GM12875 (cell line): ENCODE results near the gene CAPN2.

Experiments used
- H3K4me3 ChIP-seq: one replicate; pipeline ENCODE4 v1.5.1; 2011; ENCODE audit warnings: low read depth, low read length, control low read depth
- TF ChIP-seq, protein P1 (sequence below): IDR thresholded peaks from 2 replicates; pipeline ENCODE4 v1.5.1; 2011; ENCODE audit warnings: low read depth, mild to moderate bottlenecking, control low read depth, inconsistent platforms, low read length, moderate library complexity, borderline replicate concordance; ENCODE audit not compliant: insufficient read depth

The CAPN2 gene

DNA sequence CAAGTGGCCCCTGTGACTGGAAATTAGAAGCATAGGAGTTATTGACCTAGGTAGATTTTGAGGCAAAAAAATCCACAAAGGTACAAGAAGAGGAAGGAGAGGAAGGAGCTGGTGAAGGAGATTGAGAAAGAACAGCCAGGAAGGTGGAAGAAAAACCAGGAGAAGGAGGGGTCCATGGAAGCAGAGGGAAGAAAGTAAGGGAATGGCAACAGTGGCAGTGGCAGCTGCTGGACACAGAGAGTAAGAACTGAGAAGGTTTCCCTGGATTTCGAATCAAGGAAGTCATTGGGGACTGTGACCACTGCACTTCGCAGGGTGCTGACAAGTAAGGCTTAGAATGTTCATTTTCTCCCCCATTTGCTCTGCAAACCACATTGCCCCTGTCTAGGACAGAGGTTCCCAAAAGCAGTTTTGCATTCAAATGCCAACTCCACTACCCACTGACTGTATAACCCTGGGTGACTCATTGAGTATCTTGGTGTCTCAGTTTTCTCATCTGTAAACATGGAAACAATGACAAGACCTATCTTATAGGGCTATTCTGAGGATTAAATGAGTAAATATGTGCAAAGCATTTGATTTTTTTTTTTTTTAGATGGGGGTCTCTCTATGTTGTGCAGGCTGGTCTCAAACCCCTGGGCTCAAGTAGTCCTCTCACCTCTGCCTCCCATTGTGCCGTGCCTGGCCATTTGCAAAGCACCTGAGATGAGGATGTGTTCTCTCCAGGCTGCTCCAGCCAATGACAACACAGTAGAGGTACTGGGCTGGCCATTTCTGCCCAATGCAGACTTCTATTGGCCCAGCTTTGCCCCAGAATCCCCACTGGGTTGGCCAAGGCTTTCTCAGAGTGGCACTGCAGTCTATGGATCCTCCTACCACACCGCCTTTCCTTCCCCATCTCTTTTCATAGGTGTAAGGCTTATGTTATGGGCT lies 9.3 kb upstream of the CAPN2 start:
- TF ChIP-seq, protein P1, sequence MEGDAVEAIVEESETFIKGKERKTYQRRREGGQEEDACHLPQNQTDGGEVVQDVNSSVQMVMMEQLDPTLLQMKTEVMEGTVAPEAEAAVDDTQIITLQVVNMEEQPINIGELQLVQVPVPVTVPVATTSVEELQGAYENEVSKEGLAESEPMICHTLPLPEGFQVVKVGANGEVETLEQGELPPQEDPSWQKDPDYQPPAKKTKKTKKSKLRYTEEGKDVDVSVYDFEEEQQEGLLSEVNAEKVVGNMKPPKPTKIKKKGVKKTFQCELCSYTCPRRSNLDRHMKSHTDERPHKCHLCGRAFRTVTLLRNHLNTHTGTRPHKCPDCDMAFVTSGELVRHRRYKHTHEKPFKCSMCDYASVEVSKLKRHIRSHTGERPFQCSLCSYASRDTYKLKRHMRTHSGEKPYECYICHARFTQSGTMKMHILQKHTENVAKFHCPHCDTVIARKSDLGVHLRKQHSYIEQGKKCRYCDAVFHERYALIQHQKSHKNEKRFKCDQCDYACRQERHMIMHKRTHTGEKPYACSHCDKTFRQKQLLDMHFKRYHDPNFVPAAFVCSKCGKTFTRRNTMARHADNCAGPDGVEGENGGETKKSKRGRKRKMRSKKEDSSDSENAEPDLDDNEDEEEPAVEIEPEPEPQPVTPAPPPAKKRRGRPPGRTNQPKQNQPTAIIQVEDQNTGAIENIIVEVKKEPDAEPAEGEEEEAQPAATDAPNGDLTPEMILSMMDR: no peak
- no peak overlapping the region for H3K4me3 ChIP-seq

DNA sequence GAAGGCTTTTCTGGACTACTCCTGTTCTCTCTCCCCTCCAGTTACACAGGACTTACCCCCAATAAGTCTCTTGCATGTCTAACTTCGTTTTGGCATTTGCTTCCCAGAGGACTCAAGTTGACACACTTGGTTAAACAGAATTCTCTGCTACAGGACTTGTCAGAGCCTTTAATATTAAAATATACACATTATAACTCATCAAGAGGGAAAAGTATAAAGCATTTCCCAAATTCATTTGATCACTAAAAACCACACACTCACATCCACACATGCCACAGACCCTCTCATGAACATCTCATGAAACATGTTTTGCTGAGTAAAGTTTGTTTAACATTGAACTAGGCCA lies 8.7 kb upstream of the CAPN2 start:
- H3K4me3 ChIP-seq: no peak overlapping the region
- TF ChIP-seq, protein P1: no peak

DNA sequence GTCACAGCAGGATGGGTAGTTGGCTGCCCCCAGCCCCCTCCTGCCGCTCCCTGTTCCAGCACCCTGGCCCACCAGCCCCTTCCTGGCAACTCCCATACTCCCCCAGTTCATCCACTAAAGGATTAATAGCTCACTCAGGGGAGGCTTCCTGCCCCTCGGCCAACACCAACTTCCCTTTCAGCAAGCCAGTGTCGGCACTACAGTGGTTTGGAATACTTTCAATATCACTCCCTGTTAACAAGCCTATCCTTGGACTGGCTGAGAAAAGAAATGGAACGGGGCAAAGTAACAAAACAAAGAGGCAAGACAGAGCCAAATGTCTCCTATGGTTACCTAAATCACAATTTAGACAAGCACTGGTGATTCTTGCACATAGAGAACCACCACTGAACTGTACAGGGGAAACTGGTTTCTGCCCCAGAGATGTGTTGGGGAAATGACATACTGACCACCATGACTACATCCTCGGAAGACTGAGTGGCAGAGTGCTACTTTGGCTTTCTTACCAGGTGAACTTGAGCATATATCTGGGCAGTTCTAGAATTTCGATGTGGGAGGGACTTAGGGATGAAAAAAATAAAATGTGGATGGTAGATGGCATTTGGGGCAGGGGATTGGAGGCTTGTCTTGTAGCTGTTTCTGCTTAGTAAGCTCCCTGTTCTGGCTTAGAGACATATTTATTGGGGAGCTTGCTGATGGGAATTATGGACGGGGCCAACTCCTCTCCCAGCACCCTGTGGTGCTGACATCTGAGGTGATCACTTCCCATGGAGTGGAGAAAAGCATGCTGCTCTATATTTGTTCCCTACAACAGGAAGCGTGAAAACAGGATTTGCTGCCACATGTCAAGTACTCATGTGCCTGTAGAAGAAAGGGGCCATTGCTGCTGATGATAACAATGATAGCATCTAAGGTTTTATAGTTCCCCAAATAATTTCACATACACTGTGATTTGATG lies 7.1 kb upstream of the CAPN2 start:
- H3K4me3 ChIP-seq: no peak overlapping the region
- TF ChIP-seq, protein P1: no peak

DNA sequence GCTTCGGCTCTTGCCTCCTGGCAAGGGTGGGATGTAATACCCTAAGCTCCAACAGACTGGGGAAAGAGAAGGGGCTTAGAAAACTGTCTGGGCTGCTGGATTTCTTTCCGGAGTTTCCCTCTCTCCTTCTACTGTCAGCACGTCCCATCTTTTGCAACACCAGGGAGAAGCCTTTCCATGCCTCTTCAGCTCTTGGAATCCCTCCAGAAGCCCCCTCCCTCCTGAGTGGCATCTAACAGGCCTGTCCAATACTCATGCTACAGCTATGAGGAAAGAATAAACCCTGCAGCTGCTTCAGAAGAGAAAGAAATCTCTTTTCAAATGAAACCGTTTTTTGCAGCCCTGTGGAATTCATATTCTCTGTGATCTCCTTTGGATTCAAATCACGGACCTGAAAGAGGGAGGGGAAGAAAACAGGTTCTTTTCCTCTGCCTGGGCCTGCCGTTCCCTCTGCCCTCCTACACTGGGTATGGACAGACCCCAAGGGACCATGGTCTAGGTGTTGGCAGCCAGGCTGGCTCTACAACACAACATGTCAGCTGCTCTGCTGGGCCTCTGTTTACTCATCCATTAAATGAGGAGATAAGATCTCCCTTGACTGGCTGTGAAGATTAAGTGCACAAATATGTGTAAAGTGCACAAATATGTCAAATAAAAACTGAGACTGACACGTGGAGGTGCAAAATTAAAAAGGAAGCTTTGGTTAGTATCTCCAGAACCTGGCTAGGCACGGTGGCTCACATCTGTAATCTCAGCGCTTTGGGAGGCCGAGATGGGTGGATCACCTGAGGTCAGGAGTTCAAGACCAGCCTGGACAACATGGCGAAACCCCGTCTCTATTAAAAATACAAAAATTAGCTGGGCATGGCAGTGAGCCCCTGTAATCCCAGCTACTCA lies 6.0 kb upstream of the CAPN2 start:
- TF ChIP-seq, protein P1: no peak

DNA sequence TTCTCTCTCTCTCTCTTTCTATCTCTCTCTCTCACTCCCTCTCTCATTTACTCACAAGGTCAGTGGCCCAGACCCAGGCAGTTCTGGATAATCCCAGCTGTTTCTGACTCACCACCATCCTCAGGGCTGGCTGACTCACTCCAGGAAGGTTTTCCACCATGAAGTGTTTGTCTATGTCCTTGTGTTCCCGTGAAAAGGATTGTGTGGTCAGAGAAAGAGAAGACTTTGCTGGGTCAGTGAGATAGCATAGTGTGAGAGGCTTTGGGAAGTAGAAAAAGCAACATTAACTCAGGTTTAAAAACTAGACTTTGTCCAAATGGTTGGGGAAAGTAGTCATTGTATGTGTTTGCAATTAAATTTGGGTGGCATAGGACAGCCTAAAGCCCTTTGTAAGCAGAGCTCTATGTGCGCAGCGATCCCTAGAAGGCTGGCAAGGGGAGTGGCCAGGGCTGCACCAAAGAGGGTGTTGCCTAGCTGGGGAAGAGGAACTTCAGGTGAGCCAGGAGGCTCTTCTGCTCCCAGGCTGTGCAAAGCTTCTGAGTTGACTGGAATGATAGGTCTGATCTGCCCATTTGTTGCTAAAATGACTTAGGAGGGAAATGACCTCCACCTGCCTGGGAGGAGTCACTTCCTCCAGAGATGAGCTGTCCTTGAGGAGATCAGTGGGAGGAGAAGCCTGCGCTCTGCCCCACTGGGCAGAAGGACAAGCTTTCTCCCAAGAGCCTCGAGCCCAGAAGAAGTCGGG lies 4.9 kb upstream of the CAPN2 start:
- no peak overlapping the region for H3K4me3 ChIP-seq
- TF ChIP-seq, protein P1: no peak

More for the DNA sequence above, 6.0 kb upstream of the CAPN2 start:
- no peak overlapping the region for H3K4me3 ChIP-seq

DNA sequence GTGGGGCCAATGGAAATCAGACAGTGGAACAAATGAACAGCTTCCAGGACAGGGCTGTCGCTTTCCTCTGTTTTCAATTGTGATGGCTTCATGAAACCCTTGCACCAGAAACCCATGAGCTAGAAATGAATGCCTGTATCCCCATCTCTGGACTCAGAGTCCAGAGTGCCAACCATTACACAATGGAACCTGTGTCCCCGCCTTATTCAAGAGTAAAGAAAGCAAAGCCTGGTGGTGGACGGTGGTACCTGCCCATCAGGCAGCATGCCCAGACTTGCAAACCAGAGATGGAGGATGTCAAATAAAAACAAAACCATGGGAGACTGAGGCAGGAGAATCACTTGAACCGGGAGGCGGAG lies 4.4 kb upstream of the CAPN2 start:
- TF ChIP-seq, protein P1: no peak
- no peak overlapping the region for H3K4me3 ChIP-seq
